HUES64 (cell line): ENCODE results near the gene FOXO3.

ENCODE experiments used
- H3K27ac ChIP-seq: 2 replicates; pipeline ENCODE4 v1.7.0; 2013; ENCODE audit warnings: low read depth, low read length, inconsistent platforms
- H3K27me3 ChIP-seq: 2 replicates; pipeline ENCODE4 v1.6.1; 2013; ENCODE audit warnings: mild to moderate bottlenecking, low read length; ENCODE audit not compliant: insufficient read depth
- H3K36me3 ChIP-seq: 2 replicates; pipeline ENCODE4 v1.6.1; 2013; ENCODE audit warnings: mild to moderate bottlenecking, low read length; ENCODE audit not compliant: insufficient read depth
- H3K4me1 ChIP-seq: 2 replicates; pipeline ENCODE4 v1.6.1; 2013; ENCODE audit warnings: mild to moderate bottlenecking, low read length, moderate library complexity; ENCODE audit not compliant: insufficient read depth
- H3K4me3 ChIP-seq: 2 replicates; pipeline ENCODE4 v1.5.1; 2013; ENCODE audit warnings: mild to moderate bottlenecking, low read length, moderate library complexity
- H3K9ac ChIP-seq: 2 replicates; pipeline ENCODE4 v1.6.1; 2013; ENCODE audit warnings: mild to moderate bottlenecking, low read depth, low read length
- H3K9me3 ChIP-seq: 2 replicates; pipeline ENCODE4 v1.6.1; 2013; ENCODE audit warnings: low read depth, low read length; ENCODE audit not compliant: insufficient read depth
- WGBS: fragments of 150-250, 120-280 bp; methylation state at CpG from one replicate; pipeline ENCODE4 v1.1.7; 2013; ENCODE audit warnings: missing lambda C conversion rate; 5-methylcytosine and 5-hydroxymethylcytosine counted together

Gene FOXO3

DNA sequence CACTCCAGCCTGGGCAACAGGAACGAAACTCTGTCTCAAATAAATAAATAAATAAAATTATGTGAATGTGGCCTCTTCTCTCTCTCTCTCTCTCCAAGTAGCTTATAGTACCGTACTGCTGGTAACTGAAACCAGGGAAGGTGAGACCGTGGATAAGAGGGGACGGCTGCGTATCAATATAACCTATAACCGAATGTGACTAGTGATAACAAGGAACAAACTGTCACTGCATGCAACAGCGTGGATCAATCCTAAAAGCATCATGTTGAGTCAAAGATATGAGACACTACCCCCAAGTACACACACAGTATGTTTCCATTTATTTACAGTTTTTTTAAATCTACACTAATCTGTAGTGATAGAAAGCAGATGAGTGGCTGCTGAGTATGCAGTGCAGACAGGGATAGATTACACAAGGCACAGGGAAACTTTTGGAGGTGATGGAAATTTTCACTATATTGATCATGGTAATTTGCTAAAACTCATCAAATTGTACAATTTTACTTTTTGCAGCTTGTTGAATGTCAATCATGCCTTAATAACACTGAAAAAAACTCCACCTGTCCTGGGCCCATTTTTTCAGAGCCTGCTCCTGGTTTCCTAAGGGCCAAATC is 166.1 kb downstream of the FOXO3 start:
- H3K9ac ChIP-seq = no peak overlapping the region
- 93% methylated on average over 6 of the region's 7 CpGs for WGBS
- 0 out of 2 replicates have a peak, but pooled peaks cover 5% of the 10 kb centered on the region for H3K27me3 ChIP-seq
- H3K9me3 ChIP-seq = peaks cover 4% of the 10 kb centered on the region; the same call in 1 of the 2 replicates
- H3K4me1 ChIP-seq = peaks cover 19% of the 10 kb centered on the region
- H3K27ac ChIP-seq = no peak overlapping the region
- H3K36me3 ChIP-seq = no peaks in the 10 kb centered on the region
- H3K4me3 ChIP-seq = no peak overlapping the region

- H3K4me3 ChIP-seq = no peak overlapping the region
- H3K27me3 ChIP-seq = 0 out of 2 replicates have a peak, but pooled peaks cover 5% of the 10 kb centered on the region
- 86% methylated on average over 12 of the region's 13 CpGs for WGBS
- H3K27ac ChIP-seq = no peak overlapping the region
- peaks cover 23% of the 10 kb centered on the region for H3K4me1 ChIP-seq
- no peaks in the 10 kb centered on the region for H3K36me3 ChIP-seq
- peaks cover 4% of the 10 kb centered on the region; the same call in 1 of the 2 replicates for H3K9me3 ChIP-seq
- no peak overlapping the region for H3K9ac ChIP-seq
Observed at GRCh38 chr6:108727966-108728730, 167.4 kb downstream of the FOXO3 start.

GRCh38 chr6:108728826-108729225 is 168.1 kb downstream of the FOXO3 start:
- H3K9ac ChIP-seq = no peak overlapping the region
- H3K27ac ChIP-seq = no peak overlapping the region
- H3K9me3 ChIP-seq = 0 out of 2 replicates have a peak, but pooled peaks cover under 1% of the 10 kb centered on the region
- 0 out of 2 replicates have a peak, but pooled peaks cover 5% of the 10 kb centered on the region for H3K27me3 ChIP-seq
- no peak overlapping the region for H3K4me3 ChIP-seq
- 58% methylated on average over 6 of the region's 7 CpGs for WGBS
- no peaks in the 10 kb centered on the region for H3K36me3 ChIP-seq
- H3K4me1 ChIP-seq = peaks cover 28% of the 10 kb centered on the region

GRCh38 chr6:108730635-108731515 is 170.2 kb downstream of the FOXO3 start:
- no peaks in the 10 kb centered on the region for H3K9me3 ChIP-seq
- H3K27me3 ChIP-seq = peaks cover 5% of the 10 kb centered on the region; the same call in 1 of the 2 replicates
- H3K4me3 ChIP-seq = peak overlapping the region; percentile 21
- H3K27ac ChIP-seq = peak overlapping the region; percentile 57; the same call in 1 of the 2 replicates
- no peak overlapping the region for H3K9ac ChIP-seq
- 13% methylated on average over 13 of the region's 13 CpGs for WGBS
- no peaks in the 10 kb centered on the region for H3K36me3 ChIP-seq
- peaks cover 40% of the 10 kb centered on the region for H3K4me1 ChIP-seq

DNA sequence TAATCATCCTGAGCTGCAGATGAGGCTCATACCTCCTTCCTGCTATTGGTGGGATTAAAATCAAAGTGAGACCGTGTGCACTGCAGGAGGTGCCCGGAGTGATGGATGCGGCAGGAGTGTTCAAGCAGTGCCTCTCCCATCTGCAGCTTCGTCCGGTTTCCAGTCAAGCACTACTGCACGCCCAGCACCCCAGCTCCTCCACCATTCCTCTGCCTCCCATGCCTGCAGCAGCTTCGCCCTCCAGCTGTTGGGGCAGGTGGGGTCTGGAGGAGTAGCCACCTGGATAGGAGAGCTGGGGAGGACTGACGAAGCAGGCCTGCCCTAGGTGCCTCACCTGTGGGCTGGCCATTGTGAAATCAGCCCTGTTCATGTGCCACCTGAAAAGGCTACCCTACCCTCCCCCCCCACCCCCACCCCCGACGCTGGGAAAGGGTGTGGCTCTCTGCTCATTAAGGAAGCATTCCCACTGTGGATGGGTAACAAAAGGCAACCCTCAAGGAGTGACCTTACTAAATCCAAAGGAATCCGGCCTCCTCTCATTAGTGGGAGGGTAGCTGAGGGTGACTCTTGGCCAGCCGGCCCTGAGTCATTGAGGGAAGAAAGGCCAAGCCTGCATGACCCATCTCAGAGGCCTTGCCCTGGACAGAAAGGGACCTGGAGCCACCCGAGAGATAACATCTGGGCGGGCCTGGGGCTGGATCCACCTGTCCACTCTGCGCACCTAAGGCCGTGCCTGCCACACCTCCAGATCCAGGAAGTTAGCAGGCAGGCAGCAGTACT is 171.6 kb downstream of the FOXO3 start:
- Histone ChIP-seq H3K27me3 (peaks cover 5% of the 10 kb centered on the region; the same call in 1 of the 2 replicates), H3K36me3 (no peaks in the 10 kb centered on the region), H3K27ac (no peak overlapping the region), H3K4me3 (no peak overlapping the region), H3K9ac (no peak overlapping the region), H3K4me1 (peaks cover 51% of the 10 kb centered on the region), H3K9me3 (no peaks in the 10 kb centered on the region)
- WGBS = 73% methylated on average over 14 of the region's 16 CpGs

DNA sequence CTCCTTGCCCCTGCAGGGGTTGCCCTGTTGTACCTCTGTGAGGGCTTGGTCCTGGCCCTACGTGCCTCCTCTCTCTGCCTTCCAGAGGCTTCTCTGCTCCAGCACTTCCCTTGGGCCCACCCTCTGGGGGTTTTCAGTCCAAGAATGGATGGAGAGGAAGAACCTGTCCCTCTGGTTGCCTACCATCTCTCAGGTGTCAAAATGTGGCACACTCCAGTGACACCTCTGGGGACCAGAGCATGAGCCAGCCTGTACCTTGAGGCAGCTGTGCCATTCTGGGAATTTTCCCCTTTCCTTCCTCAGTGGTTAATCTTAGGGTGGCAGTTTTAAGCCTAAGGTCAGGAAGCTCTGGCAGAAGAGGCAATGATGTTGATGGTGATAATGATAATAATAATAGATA is 172.3 kb downstream of the FOXO3 start:
- 100% methylated on average over 1 of the region's 1 CpG for WGBS
- peaks cover 5% of the 10 kb centered on the region; the same call in 1 of the 2 replicates for H3K27me3 ChIP-seq
- no peaks in the 10 kb centered on the region for H3K36me3 ChIP-seq
- no peak overlapping the region for H3K27ac ChIP-seq
- no peak overlapping the region for H3K9ac ChIP-seq
- peaks cover 52% of the 10 kb centered on the region for H3K4me1 ChIP-seq
- H3K9me3 ChIP-seq = no peaks in the 10 kb centered on the region
- no peak overlapping the region for H3K4me3 ChIP-seq

GRCh38 chr6:108733706-108734265 is 173.1 kb downstream of the FOXO3 start:
- H3K36me3 ChIP-seq = no peaks in the 10 kb centered on the region
- 75% methylated on average over 2 of the region's 2 CpGs for WGBS
- H3K9ac ChIP-seq = no peak overlapping the region
- no peak overlapping the region for H3K27ac ChIP-seq
- H3K9me3 ChIP-seq = no peaks in the 10 kb centered on the region
- peaks cover 52% of the 10 kb centered on the region for H3K4me1 ChIP-seq
- H3K27me3 ChIP-seq = peaks cover 5% of the 10 kb centered on the region; the same call in 1 of the 2 replicates
- no peak overlapping the region for H3K4me3 ChIP-seq
